Karpas-422 (cell line): ENCODE data around the gene HMGXB3. TPM values are rescaled to one million over a fixed set of nuclear protein-coding genes. Genes with fewer than 3 reads are reported as not detected.

ENCODE experiments used
- DNase-seq: peaks from one replicate; pipeline ENCODE4 v3.0.0-alpha.2; 2015
- H2AFZ ChIP-seq: fragments of 200-600 bp; sonication (generic); 2 replicates; pipeline ENCODE4 v1.6.1; 2014; ENCODE audit warnings: antibody characterized with exemption, low read length, mixed read lengths
- H3K27ac ChIP-seq: fragments of 200-600 bp; sonication (generic); 2 replicates; pipeline ENCODE4 v1.5.1; 2014; ENCODE audit warnings: mild to moderate bottlenecking, low read length, moderate library complexity
- H3K27me3 ChIP-seq: fragments of 200-600 bp; sonication (generic); 2 replicates; pipeline ENCODE4 v1.6.1; 2014; ENCODE audit warnings: low read length, mixed read lengths
- H3K36me3 ChIP-seq: fragments of 200-600 bp; sonication (generic); 2 replicates; pipeline ENCODE4 v1.6.1; 2014; ENCODE audit warnings: low read length, mixed read lengths; ENCODE audit not compliant: insufficient read depth
- H3K4me1 ChIP-seq: fragments of 200-600 bp; sonication (generic); 2 replicates; pipeline ENCODE4 v1.6.1; 2014; ENCODE audit warnings: mild to moderate bottlenecking, low read length, mixed read lengths
- H3K4me2 ChIP-seq: fragments of 200-600 bp; sonication (generic); 2 replicates; pipeline ENCODE4 v1.6.1; 2014; ENCODE audit warnings: low read length, low read depth, mild to moderate bottlenecking; ENCODE audit not compliant: poor library complexity, severe bottlenecking
- H3K4me3 ChIP-seq: fragments of 200-600 bp; sonication (generic); 2 replicates; pipeline ENCODE4 v1.5.1; 2014; ENCODE audit warnings: mild to moderate bottlenecking, antibody characterized with exemption, low read length, mixed read lengths
- H3K79me2 ChIP-seq: fragments of 200-600 bp; sonication (generic); 2 replicates; pipeline ENCODE4 v1.6.1; 2014; ENCODE audit warnings: mild to moderate bottlenecking, low read length, mixed read lengths
- H3K9ac ChIP-seq: fragments of 200-600 bp; sonication (generic); 2 replicates; pipeline ENCODE4 v1.6.0; 2014; ENCODE audit warnings: low read length
- H3K9me2 ChIP-seq: fragments of 200-600 bp; sonication (generic), shearing (Covaris generic); replicated peaks from 2 replicates; pipeline ENCODE4 v1.6.0; 2014; ENCODE audit warnings: mild to moderate bottlenecking, low read length, moderate library complexity; ENCODE audit not compliant: insufficient read depth
- H3K9me3 ChIP-seq: fragments of 300-700, 200-600 bp; sonication (generic); 2 replicates; pipeline ENCODE4 v1.6.1; 2014; ENCODE audit warnings: low read length, mixed read lengths
- H4K20me1 ChIP-seq: fragments of 200-600 bp; sonication (generic); 2 replicates; pipeline ENCODE4 v1.6.1; 2014; ENCODE audit warnings: mild to moderate bottlenecking, antibody characterized with exemption, low read length, low read depth; ENCODE audit not compliant: insufficient read depth
- total RNA-seq: library from RNA; depleted of rRNA; stranded (reverse); fragments of >200 nt; shearing (Covaris generic); gene quantifications from 2 replicates; pipeline ENCODE4 v1.2.3, GENCODE V29; 2014; ENCODE audit warnings: low replicate concordance; rRNA removed

HMGXB3 gene
- total RNA-seq, result 25.0 and 36.7 TPM in 2 replicates

DNA sequence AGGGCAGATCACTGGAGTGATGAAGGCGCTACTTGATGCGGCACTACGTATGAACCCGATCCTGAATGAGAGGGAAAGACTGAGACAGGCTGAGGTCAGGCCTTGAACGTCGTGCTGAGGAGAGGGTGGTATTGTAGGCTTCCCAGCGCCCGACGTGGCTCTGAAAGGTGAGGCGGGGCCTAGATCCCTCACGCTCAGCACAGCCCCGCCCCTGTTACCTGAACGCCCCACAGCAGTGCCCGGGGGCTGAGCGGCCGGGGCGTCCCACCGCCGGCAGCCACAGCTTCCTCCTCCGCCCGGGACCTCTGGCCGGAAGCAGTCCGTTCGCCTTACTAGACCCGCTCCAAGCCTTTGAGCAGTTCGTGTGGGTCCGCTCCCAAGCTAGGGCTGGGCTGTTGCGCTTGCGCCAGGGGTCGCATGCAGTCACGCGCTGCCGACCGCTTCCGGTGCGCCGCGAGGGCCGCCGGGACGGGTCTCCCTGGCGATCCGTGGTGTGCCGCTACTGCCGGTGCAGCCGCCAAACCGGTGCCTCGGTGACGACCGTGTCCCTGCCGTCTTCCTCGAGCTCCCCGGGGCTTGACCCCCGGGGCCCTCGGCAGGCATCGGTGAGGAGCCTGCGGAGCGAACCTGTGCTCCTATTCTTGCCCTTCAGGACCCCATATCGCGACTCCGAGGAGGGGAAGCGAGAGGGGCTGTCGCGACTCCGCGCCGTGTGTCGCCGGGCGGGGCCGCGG is at the start of gene HMGXB3, which contains the start of gene TIGD6:
HMGXB3 (plus strand) TSS at position 484 of the 734 bp plus-strand sequence. CDS start 4,114 bp downstream, outside the sequence.
TIGD6 (minus strand) TSS at position 399 of the 734 bp plus-strand sequence. CDS start 4,306 bp downstream, outside the sequence.
- Histone ChIP-seq H3K27ac (peak within 1 kb of the TSS; percentile 59), H3K4me1 (peaks cover 24% of the 10 kb centered on the region), H3K4me3 (peak within 1 kb of the TSS; percentile 83), H3K36me3 (peaks cover 6% of the 10 kb centered on the region; the same call in 1 of the 2 replicates), H3K27me3 (no peaks in the 10 kb centered on the region), H3K9ac (peak within 1 kb of the TSS; percentile 96), H4K20me1 (peaks cover 23% of the 10 kb centered on the region), H3K79me2 (peaks cover 48% of the 10 kb centered on the region), H3K9me3 (no peaks in the 10 kb centered on the region), H2AFZ (peak within 1 kb of the TSS; percentile 46; the same call in 1 of the 2 replicates), H3K9me2 (no peaks in the 10 kb centered on the region), H3K4me2 (peak within 1 kb of the TSS; percentile 93)
- DNase-seq, result peak; percentile 98

GRCh38 chr5:149951138-149951749 is 49.3 kb upstream of the HMGXB3 start:
- Histone ChIP-seq H3K4me3 (no peak overlapping the region), H3K79me2 (no peaks in the 10 kb centered on the region), H3K4me1 (no peaks in the 10 kb centered on the region), H4K20me1 (no peaks in the 10 kb centered on the region), H3K36me3 (no peaks in the 10 kb centered on the region), H3K9me3 (no peaks in the 10 kb centered on the region), H2AFZ (no peak overlapping the region), H3K27ac (no peak overlapping the region), H3K4me2 (no peak overlapping the region), H3K27me3 (no peaks in the 10 kb centered on the region), H3K9me2 (no peaks in the 10 kb centered on the region), H3K9ac (no peak overlapping the region)
- no peak for DNase-seq

- no peaks in the 10 kb centered on the region for H3K27me3 ChIP-seq
- no peaks in the 10 kb centered on the region for H4K20me1 ChIP-seq
- H2AFZ ChIP-seq, result no peak overlapping the region
- H3K4me1 ChIP-seq, result no peaks in the 10 kb centered on the region
- DNase-seq, result no peak
- no peaks in the 10 kb centered on the region for H3K79me2 ChIP-seq
- H3K9me2 ChIP-seq, result no peaks in the 10 kb centered on the region
- no peaks in the 10 kb centered on the region for H3K36me3 ChIP-seq
- H3K9ac ChIP-seq, result no peak overlapping the region
- no peak overlapping the region for H3K4me3 ChIP-seq
- no peaks in the 10 kb centered on the region for H3K9me3 ChIP-seq
- no peak overlapping the region for H3K27ac ChIP-seq
- no peak overlapping the region for H3K4me2 ChIP-seq
Measured at GRCh38 chr5:149953436-149954121, 47.0 kb upstream of the HMGXB3 start.

GRCh38 chr5:149954798-149955197 is 45.7 kb upstream of the HMGXB3 start:
- peaks cover 4% of the 10 kb centered on the region for H3K4me1 ChIP-seq
- no peak overlapping the region for H3K27ac ChIP-seq
- no peak overlapping the region for H3K9ac ChIP-seq
- H2AFZ ChIP-seq, result no peak overlapping the region
- H3K79me2 ChIP-seq, result no peaks in the 10 kb centered on the region
- no peak overlapping the region for H3K4me2 ChIP-seq
- no peaks in the 10 kb centered on the region for H3K9me2 ChIP-seq
- no peaks in the 10 kb centered on the region for H4K20me1 ChIP-seq
- no peak overlapping the region for H3K4me3 ChIP-seq
- no peak for DNase-seq
- H3K27me3 ChIP-seq, result no peaks in the 10 kb centered on the region
- H3K9me3 ChIP-seq, result no peaks in the 10 kb centered on the region
- H3K36me3 ChIP-seq, result no peaks in the 10 kb centered on the region

DNA sequence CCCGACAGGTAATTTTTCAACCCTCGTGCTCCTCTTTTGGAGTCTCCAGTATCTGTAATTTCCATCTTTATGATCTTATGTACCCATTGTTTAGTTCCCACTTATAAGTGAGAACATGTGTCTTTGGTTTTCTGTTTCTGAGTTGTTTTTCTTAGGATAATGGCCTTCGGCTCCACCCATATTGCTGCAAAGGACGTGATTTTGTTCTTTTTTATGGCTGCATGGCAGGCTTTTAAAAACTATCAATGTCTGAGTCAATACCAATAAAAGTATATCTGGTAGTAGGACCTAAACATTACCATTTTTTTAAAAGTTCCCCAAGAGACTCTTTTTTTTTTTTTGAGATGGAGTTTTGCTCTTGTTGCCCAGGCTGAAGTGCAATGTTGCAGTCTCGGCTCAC is 43.9 kb upstream of the HMGXB3 start:
- Histone ChIP-seq H3K36me3 (no peaks in the 10 kb centered on the region), H3K9me2 (no peaks in the 10 kb centered on the region), H3K27ac (no peak overlapping the region), H2AFZ (no peak overlapping the region), H3K79me2 (no peaks in the 10 kb centered on the region), H3K9me3 (no peaks in the 10 kb centered on the region), H3K4me1 (peaks cover 20% of the 10 kb centered on the region), H3K27me3 (no peaks in the 10 kb centered on the region), H3K4me3 (no peak overlapping the region), H4K20me1 (no peaks in the 10 kb centered on the region), H3K4me2 (no peak overlapping the region), H3K9ac (no peak overlapping the region)
- DNase-seq, result no peak

GRCh38 chr5:149957855-149958254 is 42.7 kb upstream of the HMGXB3 start:
- Histone ChIP-seq H2AFZ (no peak overlapping the region), H3K27ac (no peak overlapping the region), H3K36me3 (no peaks in the 10 kb centered on the region), H3K4me3 (no peak overlapping the region), H3K4me2 (no peak overlapping the region), H3K27me3 (no peaks in the 10 kb centered on the region), H3K9ac (no peak overlapping the region), H3K79me2 (no peaks in the 10 kb centered on the region), H3K9me3 (no peaks in the 10 kb centered on the region), H3K9me2 (no peaks in the 10 kb centered on the region), H3K4me1 (peaks cover 20% of the 10 kb centered on the region), H4K20me1 (no peaks in the 10 kb centered on the region)
- no peak for DNase-seq

DNA sequence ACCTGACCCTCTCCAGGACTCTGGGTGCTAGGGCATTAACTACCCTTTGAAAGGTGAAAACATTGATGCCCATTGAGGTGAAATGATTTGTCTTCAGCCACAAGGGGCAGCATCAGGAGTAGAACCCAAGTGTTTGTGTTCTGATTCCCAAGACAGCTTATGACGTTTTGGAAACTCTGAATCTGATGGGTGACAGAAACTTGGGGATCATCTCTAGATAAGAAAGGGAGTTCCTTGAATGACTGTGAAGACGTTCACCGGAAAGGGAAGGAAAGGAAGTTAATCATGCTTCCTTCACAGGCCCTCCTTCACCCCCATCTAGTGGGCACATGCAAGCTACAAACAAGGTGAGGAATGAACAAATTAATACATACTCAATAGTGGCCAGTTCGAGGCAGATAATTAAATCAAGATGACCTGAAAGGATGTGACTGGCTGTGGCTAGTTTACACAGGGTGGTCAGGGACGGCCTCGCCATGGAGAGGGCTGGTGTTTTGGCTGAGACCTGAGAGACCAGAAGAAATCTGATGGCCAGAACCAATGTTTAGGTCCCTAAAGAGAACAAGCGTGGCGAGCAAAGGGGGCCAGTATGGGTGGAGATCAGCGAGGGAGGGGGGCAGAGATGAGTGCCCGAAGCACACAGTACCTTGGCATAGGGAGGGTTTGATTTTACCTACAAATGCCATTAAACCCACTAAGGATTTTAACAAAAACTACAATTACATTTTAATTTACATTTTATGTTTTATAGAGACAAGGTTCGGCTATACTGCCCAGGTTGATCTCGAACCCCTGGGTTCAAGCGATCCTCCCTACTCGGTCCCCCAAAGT is 40.9 kb upstream of the HMGXB3 start:
- Histone ChIP-seq H3K9ac (peak overlapping the region; percentile 74), H3K4me3 (peak overlapping the region; percentile 87), H3K4me1 (peaks cover 20% of the 10 kb centered on the region), H3K4me2 (peak overlapping the region; percentile 76), H3K9me2 (no peaks in the 10 kb centered on the region), H2AFZ (peak overlapping the region; percentile 80), H4K20me1 (no peaks in the 10 kb centered on the region), H3K27me3 (no peaks in the 10 kb centered on the region), H3K79me2 (no peaks in the 10 kb centered on the region), H3K27ac (no peak overlapping the region), H3K9me3 (no peaks in the 10 kb centered on the region), H3K36me3 (no peaks in the 10 kb centered on the region)
- peak; percentile 68 for DNase-seq
